HL-60 (cell line): ENCODE measurements around the gene KCND2.

Experiments
- CTCF ChIP-seq: IDR thresholded peaks from one replicate; pipeline ENCODE4 v1.5.1; 2011; ENCODE audit warnings: low read length, control low read depth, inconsistent platforms; ENCODE audit not compliant: insufficient read depth
- GABPA ChIP-seq: IDR thresholded peaks from 2 replicates; pipeline ENCODE4 v1.6.1; 2012; ENCODE audit warnings: low read depth
- POLR2AphosphoS5 ChIP-seq: IDR thresholded peaks from 2 replicates; pipeline ENCODE4 v1.6.1; 2012; ENCODE audit warnings: low read depth

- no peak for TF ChIP-seq CTCF
- no peak for TF ChIP-seq POLR2AphosphoS5
- TF ChIP-seq GABPA: no peak
These were observed 266.3 kb downstream of the KCND2 start for GRCh38 chr7:120539321-120539720.
